ENCODE results near the gene PROK1.

DNA sequence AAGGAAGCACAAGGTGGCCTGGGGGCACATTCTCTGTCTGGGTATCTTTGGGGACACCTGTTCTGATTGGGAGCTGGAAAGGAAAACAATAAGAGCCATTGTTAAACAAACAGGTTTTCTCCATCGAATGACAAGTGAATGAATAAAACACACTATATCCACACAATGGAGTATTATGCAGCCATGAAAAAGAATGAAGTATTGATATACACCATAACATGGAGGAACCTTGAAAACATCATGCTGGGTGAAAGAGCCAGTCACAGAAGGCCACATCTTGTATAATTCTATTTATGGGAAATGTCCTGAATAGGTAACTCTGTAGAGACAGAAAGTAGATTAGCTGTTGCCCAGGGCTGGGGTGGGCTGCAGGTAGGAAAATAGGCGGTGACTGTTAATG is 11.1 kb downstream of the PROK1 start:
- TF ChIP-seq, protein P1, sequence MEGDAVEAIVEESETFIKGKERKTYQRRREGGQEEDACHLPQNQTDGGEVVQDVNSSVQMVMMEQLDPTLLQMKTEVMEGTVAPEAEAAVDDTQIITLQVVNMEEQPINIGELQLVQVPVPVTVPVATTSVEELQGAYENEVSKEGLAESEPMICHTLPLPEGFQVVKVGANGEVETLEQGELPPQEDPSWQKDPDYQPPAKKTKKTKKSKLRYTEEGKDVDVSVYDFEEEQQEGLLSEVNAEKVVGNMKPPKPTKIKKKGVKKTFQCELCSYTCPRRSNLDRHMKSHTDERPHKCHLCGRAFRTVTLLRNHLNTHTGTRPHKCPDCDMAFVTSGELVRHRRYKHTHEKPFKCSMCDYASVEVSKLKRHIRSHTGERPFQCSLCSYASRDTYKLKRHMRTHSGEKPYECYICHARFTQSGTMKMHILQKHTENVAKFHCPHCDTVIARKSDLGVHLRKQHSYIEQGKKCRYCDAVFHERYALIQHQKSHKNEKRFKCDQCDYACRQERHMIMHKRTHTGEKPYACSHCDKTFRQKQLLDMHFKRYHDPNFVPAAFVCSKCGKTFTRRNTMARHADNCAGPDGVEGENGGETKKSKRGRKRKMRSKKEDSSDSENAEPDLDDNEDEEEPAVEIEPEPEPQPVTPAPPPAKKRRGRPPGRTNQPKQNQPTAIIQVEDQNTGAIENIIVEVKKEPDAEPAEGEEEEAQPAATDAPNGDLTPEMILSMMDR (optimal IDR thresholded peaks at IDR 0.05 in 1 of 3, IDR thresholded peaks at IDR 0.05 in 1 of 3, conservative IDR thresholded peaks at IDR 0.05 in 1 of 3; ENCODE audit: extremely low read depth in 1 of 3, insufficient read depth in 2 of 3, low read length in 3 of 3) = no peak
- no peak for TF ChIP-seq EZH2 (IDR thresholded peaks at IDR 0.05; ENCODE audit: low read length)

All from keratinocyte (primary cell).